GM13977 (cell line): ENCODE data around the gene HLTF.

Source experiments
- DNase-seq: peaks from one replicate; pipeline ENCODE4 v3.0.0; 2012; ENCODE audit warnings: low spot score
- in situ Hi-C: fragments of 300-500 bp; cut with MboI; formaldehyde crosslinking; loops from one replicate; pipeline ENCODE4 v1.12.0; 2022; ENCODE audit warnings: low sequenced_read_pairs, low pct_unique_long_range_greater_than_20kb, mixed read lengths, inconsistent platforms; ENCODE audit not compliant: unreplicated experiment
- TF ChIP-seq, protein P1 (sequence below): IDR thresholded peaks from 2 replicates; pipeline ENCODE4 v1.5.1; 2012; ENCODE audit warnings: mild to moderate bottlenecking, control low read depth; ENCODE audit not compliant: insufficient read depth; ENCODE audit errors: extremely low read depth, missing control alignments

HLTF gene

DNA sequence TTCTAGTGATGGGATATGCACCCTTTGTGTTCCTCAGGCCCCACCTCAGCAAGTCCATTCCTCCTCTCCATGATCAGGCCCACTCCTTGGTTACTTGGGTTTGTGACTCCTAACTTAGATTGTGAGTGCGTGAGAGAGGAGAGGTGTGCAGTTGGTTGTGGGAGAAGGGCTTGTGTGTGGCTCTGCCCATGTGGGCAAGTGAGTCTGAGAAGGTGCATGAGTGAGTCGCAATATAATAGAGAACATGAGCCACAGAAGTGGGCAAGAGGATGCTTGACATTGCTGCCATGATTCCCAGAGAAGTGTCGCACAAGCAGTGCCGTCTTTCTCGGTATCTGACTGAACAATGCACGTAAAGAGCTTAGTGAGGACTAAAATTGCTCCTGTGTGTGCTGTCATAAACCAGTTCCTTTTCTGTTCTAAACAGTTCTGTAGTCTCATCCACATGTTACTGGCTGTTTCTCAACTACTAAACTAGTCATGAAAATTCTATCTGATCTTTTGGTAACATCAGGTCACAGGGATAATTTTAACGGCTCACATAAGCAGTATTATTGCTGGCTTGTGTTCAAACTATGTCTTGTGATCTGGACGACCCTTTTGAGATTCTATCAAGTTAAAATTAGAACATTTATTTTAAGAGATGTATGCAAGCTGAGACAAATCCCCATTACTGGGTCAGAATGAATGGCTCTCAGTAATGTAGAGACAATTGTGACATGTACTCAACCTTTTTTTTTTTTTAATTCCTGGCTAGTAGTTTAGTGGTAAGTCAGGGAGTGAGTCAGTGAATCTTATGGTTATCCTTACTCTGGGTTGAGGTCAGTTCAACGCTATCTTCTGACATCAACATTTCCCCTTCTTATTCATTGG lies 69.4 kb downstream of the HLTF start:
- in situ Hi-C loops = no loop called here
- DNase-seq = no peak
- TF ChIP-seq, protein P1, sequence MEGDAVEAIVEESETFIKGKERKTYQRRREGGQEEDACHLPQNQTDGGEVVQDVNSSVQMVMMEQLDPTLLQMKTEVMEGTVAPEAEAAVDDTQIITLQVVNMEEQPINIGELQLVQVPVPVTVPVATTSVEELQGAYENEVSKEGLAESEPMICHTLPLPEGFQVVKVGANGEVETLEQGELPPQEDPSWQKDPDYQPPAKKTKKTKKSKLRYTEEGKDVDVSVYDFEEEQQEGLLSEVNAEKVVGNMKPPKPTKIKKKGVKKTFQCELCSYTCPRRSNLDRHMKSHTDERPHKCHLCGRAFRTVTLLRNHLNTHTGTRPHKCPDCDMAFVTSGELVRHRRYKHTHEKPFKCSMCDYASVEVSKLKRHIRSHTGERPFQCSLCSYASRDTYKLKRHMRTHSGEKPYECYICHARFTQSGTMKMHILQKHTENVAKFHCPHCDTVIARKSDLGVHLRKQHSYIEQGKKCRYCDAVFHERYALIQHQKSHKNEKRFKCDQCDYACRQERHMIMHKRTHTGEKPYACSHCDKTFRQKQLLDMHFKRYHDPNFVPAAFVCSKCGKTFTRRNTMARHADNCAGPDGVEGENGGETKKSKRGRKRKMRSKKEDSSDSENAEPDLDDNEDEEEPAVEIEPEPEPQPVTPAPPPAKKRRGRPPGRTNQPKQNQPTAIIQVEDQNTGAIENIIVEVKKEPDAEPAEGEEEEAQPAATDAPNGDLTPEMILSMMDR = no peak

DNA sequence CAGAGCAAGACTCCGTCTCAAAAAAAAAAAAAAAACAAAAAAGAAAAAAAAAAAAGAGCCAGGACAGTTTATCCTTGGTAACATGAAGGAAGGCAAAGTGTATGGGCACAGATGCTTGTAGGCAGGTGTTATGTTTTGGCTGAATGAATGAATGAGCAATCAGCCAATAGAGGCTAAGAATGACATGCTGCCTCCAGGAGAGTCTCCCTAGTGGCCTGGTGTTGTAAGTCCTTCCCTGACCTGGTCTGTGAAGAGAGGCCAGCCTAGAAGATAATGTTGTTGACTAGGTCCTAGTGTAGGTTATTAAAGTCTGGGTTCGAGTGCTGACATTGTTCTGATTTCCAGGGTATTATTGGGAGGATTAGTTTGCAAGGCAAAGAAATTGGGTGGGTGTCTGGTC lies 70.1 kb downstream of the HLTF start:
- in situ Hi-C loops = no loop called here
- DNase-seq = no peak
- TF ChIP-seq, protein P1 = no peak

DNA sequence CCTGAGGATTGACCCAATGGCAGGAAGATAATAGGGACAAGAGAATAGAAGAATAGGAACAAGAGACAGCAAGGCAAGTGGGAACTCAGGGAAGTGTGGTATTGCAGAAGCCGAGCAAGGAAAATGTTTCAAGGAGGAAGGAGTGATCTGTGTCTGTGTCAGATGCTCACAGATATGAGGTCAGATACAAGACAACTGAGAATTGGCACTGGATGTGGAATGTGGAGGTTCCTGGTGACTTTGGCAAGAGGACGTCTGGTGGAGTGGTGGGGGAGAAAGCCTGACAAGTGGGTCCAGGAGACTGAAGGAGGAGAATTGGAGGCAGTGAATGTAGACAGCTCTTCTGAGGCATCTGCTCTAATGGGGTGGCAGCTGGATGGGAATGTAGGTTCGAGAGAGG lies 70.9 kb downstream of the HLTF start:
- DNase-seq = no peak
- in situ Hi-C loops = no loop called here
- TF ChIP-seq, protein P1 = no peak

DNA sequence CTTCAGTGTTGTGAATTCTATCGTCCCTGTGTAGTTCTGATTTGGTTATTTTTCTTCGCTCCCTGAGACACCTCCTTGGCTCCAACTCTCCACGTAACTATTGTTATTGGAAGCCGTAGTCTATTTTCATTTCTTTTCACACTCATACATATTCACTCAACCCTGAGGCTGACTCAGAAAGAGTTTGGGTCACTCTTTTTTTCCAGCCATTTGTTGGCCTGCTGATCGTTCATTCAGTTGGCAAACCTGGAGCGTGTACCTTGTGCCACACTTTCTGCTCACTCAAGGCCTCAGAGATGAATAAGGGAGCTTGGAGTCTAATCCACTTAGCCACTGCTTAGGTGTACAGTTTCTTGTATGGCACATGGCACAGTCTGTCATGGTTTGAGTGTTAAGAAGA lies 72.6 kb downstream of the HLTF start:
- TF ChIP-seq, protein P1 = no peak
- DNase-seq = no peak
- in situ Hi-C loops = no loop called here

DNA sequence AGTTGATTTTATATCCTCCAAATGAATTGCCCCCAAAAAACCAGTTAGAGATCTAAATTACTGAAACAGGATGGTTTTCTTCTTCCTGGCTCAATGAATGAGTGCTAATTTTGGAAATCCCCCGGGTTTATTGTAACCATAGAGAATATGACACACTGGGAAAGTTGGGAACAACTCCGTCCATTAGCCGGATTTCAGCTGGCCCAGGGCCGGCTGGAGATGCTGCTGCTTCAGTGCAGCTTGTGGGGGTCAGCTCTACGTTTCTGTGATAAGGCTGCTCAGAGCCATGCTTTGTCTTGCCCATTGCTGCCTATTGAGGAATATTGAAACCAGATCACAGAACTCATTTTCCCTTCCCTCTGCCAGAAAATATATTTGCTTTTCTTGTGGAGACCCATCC lies 74.7 kb downstream of the HLTF start:
- TF ChIP-seq, protein P1 = no peak
- in situ Hi-C loops = no loop called here
- no peak for DNase-seq

DNA sequence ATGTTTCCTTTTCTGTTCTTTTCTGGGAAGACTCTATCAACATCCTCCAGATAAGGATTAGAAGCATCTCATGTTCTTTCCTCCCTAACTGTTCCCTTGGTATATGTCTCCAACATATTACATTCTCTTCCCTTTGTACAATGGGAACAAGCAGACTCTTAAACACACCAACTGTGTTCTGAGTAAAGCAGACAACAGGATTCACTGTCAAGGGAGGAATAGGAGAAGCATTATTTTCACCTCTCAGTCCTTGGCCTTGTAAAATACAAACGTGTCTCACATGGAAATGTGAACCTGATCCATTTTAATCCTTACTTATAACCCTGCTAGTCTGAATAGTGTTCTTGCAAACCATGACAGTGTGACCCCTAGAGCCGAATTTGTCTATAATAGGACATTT lies 75.4 kb downstream of the HLTF start:
- in situ Hi-C loops = no loop called here
- TF ChIP-seq, protein P1 = no peak
- no peak for DNase-seq

DNA sequence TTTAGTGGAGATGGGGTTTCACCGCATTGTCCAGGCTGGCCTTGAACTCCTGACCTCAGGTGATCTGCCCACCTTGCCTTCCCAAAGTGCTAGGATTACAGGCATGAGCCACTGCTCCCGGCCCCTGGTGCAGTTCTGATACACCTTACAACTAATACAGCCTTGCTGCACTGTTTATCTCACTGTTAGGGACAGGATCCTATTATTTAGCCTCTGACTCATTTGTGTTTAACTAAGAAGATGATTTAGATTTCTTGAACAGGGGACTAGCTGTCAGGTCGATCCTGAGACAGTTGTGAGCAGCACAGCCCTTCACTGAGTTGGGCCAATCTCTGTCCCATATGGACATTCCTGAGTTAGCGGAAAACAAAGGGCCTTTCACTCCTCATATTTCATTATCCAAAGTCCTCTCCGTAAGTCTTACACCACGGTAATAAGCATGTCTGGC lies 75.8 kb downstream of the HLTF start:
- TF ChIP-seq, protein P1 = no peak
- in situ Hi-C loops = no loop called here
- DNase-seq = no peak
